ENCODE results near the gene ALAS1. TPM values are rescaled to one million over a fixed set of nuclear protein-coding genes. Genes with fewer than 3 reads are reported as not detected.

The ALAS1 gene
- total RNA-seq, 4 donors from 2014 or later: 61.0 to 99.8 (median 68.4) TPM

DNA sequence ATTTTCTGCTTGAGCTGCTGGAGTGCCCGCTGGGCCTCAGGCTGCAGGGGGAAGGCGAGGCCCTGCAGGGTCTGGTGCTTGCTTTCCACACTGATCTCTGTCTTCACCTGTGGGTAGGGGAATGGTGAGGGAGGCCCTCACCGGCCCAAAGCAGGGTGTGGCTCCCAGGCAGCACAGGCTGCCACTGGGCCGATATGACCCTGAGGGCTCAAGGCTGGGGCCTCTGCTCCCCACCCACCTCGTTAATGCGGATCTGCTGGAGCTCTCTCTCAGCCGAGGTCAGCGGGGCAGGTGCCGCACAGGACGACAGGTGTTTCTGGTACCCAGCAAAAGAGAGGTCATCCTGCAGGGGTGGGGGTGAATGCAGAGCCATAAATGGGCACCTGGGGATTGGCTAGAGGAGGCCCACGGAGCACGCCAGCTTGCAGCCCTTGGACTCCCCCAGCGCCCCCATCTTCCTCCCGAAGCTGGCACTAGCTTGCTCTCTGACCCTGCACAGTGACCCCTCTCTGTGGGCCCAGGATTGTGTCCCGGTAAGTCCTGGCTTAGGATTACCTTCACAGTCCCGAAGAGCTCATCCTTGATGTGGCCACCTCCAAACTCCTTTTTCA is 33.0 kb downstream of the ALAS1 start:
- TF ChIP-seq, protein P1, sequence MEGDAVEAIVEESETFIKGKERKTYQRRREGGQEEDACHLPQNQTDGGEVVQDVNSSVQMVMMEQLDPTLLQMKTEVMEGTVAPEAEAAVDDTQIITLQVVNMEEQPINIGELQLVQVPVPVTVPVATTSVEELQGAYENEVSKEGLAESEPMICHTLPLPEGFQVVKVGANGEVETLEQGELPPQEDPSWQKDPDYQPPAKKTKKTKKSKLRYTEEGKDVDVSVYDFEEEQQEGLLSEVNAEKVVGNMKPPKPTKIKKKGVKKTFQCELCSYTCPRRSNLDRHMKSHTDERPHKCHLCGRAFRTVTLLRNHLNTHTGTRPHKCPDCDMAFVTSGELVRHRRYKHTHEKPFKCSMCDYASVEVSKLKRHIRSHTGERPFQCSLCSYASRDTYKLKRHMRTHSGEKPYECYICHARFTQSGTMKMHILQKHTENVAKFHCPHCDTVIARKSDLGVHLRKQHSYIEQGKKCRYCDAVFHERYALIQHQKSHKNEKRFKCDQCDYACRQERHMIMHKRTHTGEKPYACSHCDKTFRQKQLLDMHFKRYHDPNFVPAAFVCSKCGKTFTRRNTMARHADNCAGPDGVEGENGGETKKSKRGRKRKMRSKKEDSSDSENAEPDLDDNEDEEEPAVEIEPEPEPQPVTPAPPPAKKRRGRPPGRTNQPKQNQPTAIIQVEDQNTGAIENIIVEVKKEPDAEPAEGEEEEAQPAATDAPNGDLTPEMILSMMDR (IDR thresholded peaks at IDR 0.05 in 4 of 5, conservative IDR thresholded peaks at IDR 0.05 in 1 of 5): no peak
- no peak for TF ChIP-seq POLR2A (IDR thresholded peaks at IDR 0.05)
- intact Hi-C loops (cut with DNase I; ENCODE audit: low total_unique reads): loop anchor here (1.0 to 10.0 kb wide), 2 partner anchors 108 to 614 kb away; no protein-coding TSS in a partner anchor
- Histone ChIP-seq H3K9me3 (no peaks in the 10 kb centered on the region), H3K4me3 (no peak overlapping the region), H3K27ac (peak overlapping the region; percentile 99 to 100 (median 100)), H3K27me3 (no peaks in the 10 kb centered on the region), H3K4me1 (peaks cover 29 to 36% of the 10 kb centered on the region in 2 donors), H3K36me3 (peaks cover 0 to 39% of the 10 kb centered on the region in 2 donors)
- in situ Hi-C loops (cut with MboI; ENCODE audit: low sequenced_read_pairs in 4 of 4): loop anchor here in 3 of 4 donors (5.0 to 10.0 kb wide), 3 partner anchors 46 to 114 kb away; partner anchors contain the start of gene WDR82 (in 2 of the 3)
- DNase-seq (peak in 1 of 2 donors; percentile 11), ATAC-seq (no peak)

DNA sequence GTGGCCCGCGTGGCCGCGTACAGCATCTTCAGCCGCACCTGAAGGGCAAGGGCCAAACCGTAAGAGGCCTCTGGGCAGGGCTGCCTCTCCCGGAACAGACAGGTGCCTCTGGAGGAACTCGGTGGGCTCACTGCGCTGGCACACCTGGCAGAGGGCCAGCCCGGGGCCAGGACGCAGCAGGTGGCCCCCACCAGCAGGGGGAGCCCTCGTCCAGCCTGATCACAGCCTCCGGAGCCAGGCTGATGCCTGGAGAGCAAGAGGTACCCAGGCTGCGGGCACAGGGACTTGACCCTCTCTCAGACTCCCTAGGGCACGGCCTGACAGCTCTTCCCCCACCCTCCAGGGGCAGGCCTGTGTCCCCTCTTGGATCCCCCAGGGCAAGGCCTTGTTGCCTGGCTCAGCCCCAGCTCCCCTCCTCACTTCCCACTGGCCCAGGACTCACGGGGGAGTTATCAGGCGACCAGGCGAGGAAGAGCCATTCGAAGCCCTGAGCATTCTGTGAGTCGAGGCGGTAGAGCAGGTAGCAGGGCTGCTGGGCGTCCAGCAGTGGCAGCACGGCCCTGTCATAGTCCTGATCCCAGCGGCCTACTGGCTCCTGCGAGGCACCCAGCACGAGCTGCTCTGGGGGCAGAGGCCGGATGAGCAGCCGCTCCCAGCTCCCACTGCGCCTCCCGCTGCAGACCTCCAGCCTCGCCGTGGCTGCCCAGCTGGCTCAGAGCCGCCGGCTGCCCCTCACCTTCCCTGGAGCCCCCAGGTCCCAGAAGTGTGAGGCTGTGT is 33.7 kb downstream of the ALAS1 start:
- peaks cover 36 to 43% of the 10 kb centered on the region in 2 donors for H3K4me1 ChIP-seq
- peaks cover 0 to 39% of the 10 kb centered on the region in 2 donors for H3K36me3 ChIP-seq
- ATAC-seq (peak; percentile 20 to 22), DNase-seq (peak; percentile 71 to 82)
- no peaks in the 10 kb centered on the region for H3K27me3 ChIP-seq
- intact Hi-C loops (cut with DNase I; ENCODE audit: low total_unique reads): loop anchor here (1.0 to 10.0 kb wide), 2 partner anchors 108 to 613 kb away; no protein-coding TSS in a partner anchor
- H3K27ac ChIP-seq: peak overlapping the region; percentile 99 to 100 (median 100)
- in situ Hi-C loops (cut with MboI; ENCODE audit: low sequenced_read_pairs in 4 of 4): loop anchor here in 3 of 4 donors (5.0 to 10.0 kb wide), 3 partner anchors 46 to 113 kb away; partner anchors contain the start of gene WDR82 (in 2 of the 3)
- peak overlapping the region; percentile 70 to 83 (median 70) for H3K4me3 ChIP-seq
- H3K9me3 ChIP-seq: no peaks in the 10 kb centered on the region
- no peak for TF ChIP-seq POLR2A (IDR thresholded peaks at IDR 0.05)
- TF ChIP-seq, protein P1 (IDR thresholded peaks at IDR 0.05 in 4 of 5, conservative IDR thresholded peaks at IDR 0.05 in 1 of 5): peak; percentile 89 to 99 (median 97)

DNA sequence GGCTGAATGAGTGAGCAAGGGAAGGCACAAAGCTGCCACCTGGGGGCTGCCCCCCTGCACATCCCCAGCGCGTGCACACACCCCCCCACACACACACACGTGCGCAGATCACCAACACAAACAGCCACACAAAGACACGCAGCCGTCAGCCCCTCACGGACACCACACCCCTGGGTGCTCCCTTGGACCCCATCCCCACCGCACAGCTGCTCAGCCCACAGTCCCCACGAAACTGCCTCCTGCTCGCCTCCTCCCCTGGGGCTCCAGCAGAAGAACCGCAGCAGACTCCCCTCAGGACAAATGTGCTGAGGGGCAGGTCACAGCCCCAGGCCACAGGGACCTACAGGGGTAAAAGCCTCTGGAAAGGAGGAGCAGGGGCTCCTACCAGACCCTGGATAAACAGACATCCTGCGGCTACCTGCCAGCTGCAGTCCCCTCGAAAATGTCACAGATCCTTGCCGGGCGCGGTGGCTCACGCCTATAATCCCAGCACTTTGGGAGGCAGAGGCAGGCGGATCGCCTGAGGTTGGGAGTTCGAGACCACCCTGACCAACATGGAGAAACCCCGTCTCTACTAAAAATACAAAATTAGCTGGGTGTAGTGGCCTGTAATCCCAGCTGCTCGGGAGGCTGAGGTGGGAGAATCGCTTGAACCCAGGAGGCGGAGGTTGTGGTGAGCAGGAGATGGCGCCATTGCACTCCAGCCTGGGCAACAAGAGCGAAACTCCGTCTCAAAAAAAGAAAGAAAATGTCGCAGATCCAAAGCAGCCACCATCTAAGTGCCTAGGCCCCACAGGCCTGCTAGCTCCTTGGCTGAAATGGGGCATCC is 34.5 kb downstream of the ALAS1 start:
- Histone ChIP-seq H3K27me3 (no peaks in the 10 kb centered on the region), H3K9me3 (no peaks in the 10 kb centered on the region), H3K4me3 (peak overlapping the region; percentile 70 to 83 (median 70)), H3K27ac (peak overlapping the region; percentile 99 to 100 (median 100)), H3K36me3 (peaks cover 0 to 39% of the 10 kb centered on the region in 2 donors), H3K4me1 (peaks cover 44 to 51% of the 10 kb centered on the region in 2 donors)
- DNase-seq (peak in 1 of 2 donors; percentile 18), ATAC-seq (no peak)
- intact Hi-C loops (cut with DNase I; ENCODE audit: low total_unique reads): loop anchor here (10.0 kb wide), 1 partner anchor 612 kb away; no protein-coding TSS in a partner anchor
- in situ Hi-C loops (cut with MboI; ENCODE audit: low sequenced_read_pairs in 4 of 4): loop anchor here in 3 of 4 donors (5.0 to 10.0 kb wide), 3 partner anchors 45 to 112 kb away; partner anchors contain the start of gene WDR82 (in 2 of the 3)
- TF ChIP-seq POLR2A (IDR thresholded peaks at IDR 0.05): no peak
- TF ChIP-seq, protein P1 (IDR thresholded peaks at IDR 0.05 in 4 of 5, conservative IDR thresholded peaks at IDR 0.05 in 1 of 5): peak in 3 of 5 experiments; percentile 20 to 43 (median 33)

DNA sequence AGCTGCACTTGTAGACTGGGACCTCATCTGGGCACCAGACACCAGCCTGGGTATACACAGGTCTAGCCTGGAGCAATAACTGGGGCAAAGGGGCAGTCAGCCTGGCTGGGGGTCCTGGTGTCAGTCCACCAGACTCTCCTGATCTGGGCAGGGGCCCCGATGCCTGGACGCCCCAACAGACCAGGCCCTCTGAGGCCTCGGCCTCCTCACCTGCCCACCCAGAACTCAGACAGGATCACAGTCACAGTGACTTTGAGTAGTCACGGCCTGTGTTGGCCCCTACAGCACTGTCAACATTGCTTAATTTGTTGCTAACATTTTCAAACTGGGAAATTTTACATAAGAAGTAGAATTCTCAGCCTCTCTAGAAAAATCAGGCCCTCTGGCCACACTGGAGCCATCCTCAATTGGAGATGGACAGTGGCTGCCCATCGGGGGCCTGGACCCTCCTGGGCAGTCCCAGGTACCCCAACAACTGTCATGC is 35.2 kb downstream of the ALAS1 start:
- Histone ChIP-seq H3K27me3 (no peaks in the 10 kb centered on the region), H3K27ac (peak overlapping the region; percentile 99 to 100 (median 100)), H3K9me3 (no peaks in the 10 kb centered on the region), H3K4me1 (peaks cover 51 to 57% of the 10 kb centered on the region in 2 donors), H3K36me3 (peaks cover 0 to 36% of the 10 kb centered on the region in 2 donors), H3K4me3 (peak overlapping the region; percentile 70 to 83 (median 70))
- intact Hi-C loops (cut with DNase I; ENCODE audit: low total_unique reads): loop anchor here (10.0 kb wide), 1 partner anchor 612 kb away; no protein-coding TSS in a partner anchor
- in situ Hi-C loops (cut with MboI; ENCODE audit: low sequenced_read_pairs in 4 of 4): loop anchor here in 3 of 4 donors (5.0 to 10.0 kb wide), 3 partner anchors 44 to 112 kb away; partner anchors contain the start of gene WDR82 (in 2 of the 3)
- ATAC-seq (no peak), DNase-seq (no peak)
- TF ChIP-seq, protein P1 (IDR thresholded peaks at IDR 0.05 in 4 of 5, conservative IDR thresholded peaks at IDR 0.05 in 1 of 5): no peak
- no peak for TF ChIP-seq POLR2A (IDR thresholded peaks at IDR 0.05)

Measured in gastrocnemius medialis (tissue), 4 donors.